Measurements from ENCODE around the gene ACVRL1. TPM values are rescaled to one million over a fixed set of nuclear protein-coding genes. Genes with fewer than 3 reads are reported as not detected.

The ACVRL1 gene
- polyA plus RNA-seq, 1 donor (not counting 4 experiments of a cell fraction or from before 2014, with no cell fraction given): not detected

DNA sequence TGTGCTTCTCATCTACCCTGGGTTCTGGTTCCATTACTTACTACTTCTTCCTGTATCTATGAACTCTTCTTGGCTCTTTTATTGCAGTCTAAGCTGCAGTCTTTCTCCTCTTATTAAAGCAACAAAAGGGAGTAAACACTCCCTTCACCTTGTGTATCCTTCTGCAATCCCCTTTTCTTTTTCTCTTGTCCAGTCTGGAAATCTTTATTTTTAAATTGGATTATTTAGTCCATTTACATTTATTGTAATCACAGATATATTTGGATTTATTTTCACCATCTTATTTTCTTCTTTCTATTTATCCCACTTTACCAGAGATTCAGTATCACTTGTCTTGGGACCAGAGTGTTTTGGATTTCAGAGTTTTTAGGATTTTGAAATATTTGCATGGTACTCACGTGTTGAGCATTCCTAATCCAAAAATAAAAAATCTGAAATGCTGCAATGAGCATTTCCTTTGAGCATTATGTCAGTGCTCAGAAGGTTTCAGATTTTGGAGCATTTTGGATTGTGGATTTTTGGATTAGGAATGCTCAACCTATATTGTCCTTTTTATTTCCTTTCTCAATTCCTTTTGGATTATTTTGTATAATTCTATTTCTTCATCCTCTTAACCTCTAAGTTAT lies 37.4 kb downstream of the ACVRL1 start:
- TF ChIP-seq CTCF (optimal IDR thresholded peaks at IDR 0.05 in 1 of 3, IDR thresholded peaks at IDR 0.05 in 1 of 3, conservative IDR thresholded peaks at IDR 0.05 in 1 of 3; ENCODE audit: extremely low read depth in 1 of 3, insufficient read depth in 2 of 3, low read length in 3 of 3) (no peak), EZH2 (IDR thresholded peaks at IDR 0.05; ENCODE audit: low read length) (no peak)
- H3K27me3 ChIP-seq (ENCODE audit: control insufficient read depth, extremely low read depth, insufficient read depth, low read length): no peaks in the 10 kb centered on the region

GRCh38 chr12:51947246-51947996 lies 40.1 kb downstream of the ACVRL1 start:
- Histone ChIP-seq H4K20me1 (ENCODE audit: control insufficient read depth, extremely low read depth, insufficient read depth, low read length) (no peaks in the 10 kb centered on the region), H3K27ac (ENCODE audit: control insufficient read depth, insufficient read depth, low read length) (no peak overlapping the region), H3K9me1 (ENCODE audit: control insufficient read depth, extremely low read depth, insufficient read depth, low read length) (no peaks in the 10 kb centered on the region), H3K79me2 (ENCODE audit: control insufficient read depth, insufficient read depth, low read length) (peaks cover 7% of the 10 kb centered on the region), H3K9me3 (ENCODE audit: control insufficient read depth, low read depth, low read length) (no peaks in the 10 kb centered on the region), H3K9ac (ENCODE audit: control insufficient read depth, extremely low read depth, insufficient read depth, low read length) (no peak overlapping the region), H3K4me2 (ENCODE audit: control insufficient read depth, extremely low read depth, insufficient read depth, low read depth, low read length) (no peak overlapping the region), H2AFZ (ENCODE audit: control insufficient read depth, low read length) (no peak overlapping the region), H3K4me3 (ENCODE audit: control insufficient read depth in 2 of 3, extremely low read depth in 1 of 3, insufficient read depth in 2 of 3, low read depth in 1 of 3, low read length in 3 of 3) (no peak overlapping the region), H3K36me3 (ENCODE audit: control insufficient read depth in 2 of 2, extremely low read depth in 1 of 2, insufficient read depth in 2 of 2, low read length in 2 of 2) (no peaks in the 10 kb centered on the region), H3K4me1 (ENCODE audit: control insufficient read depth, extremely low read depth, insufficient read depth, low read length) (peaks cover 7% of the 10 kb centered on the region), H3K27me3 (ENCODE audit: control insufficient read depth, extremely low read depth, insufficient read depth, low read length) (no peaks in the 10 kb centered on the region)
- TF ChIP-seq CTCF (optimal IDR thresholded peaks at IDR 0.05 in 1 of 3, IDR thresholded peaks at IDR 0.05 in 1 of 3, conservative IDR thresholded peaks at IDR 0.05 in 1 of 3; ENCODE audit: extremely low read depth in 1 of 3, insufficient read depth in 2 of 3, low read length in 3 of 3) (no peak), EZH2 (IDR thresholded peaks at IDR 0.05; ENCODE audit: low read length) (no peak)
- FAIRE-seq: no peak
- dilution Hi-C loops (cut with MboI; ENCODE audit: extremely low pct_ligation_motif_present, low sequenced_read_pairs): no loop called here
- DNase-seq (ENCODE audit: low read depth, low spot score): no peak

More for the DNA sequence above, 37.4 kb downstream of the ACVRL1 start:
- DNase-seq (ENCODE audit: low read depth, low spot score): no peak
- FAIRE-seq: no peak
- Histone ChIP-seq H3K79me2 (ENCODE audit: control insufficient read depth, insufficient read depth, low read length) (no peaks in the 10 kb centered on the region), H3K9me1 (ENCODE audit: control insufficient read depth, extremely low read depth, insufficient read depth, low read length) (no peaks in the 10 kb centered on the region), H3K4me3 (ENCODE audit: control insufficient read depth in 2 of 3, extremely low read depth in 1 of 3, insufficient read depth in 2 of 3, low read depth in 1 of 3, low read length in 3 of 3) (no peak overlapping the region), H4K20me1 (ENCODE audit: control insufficient read depth, extremely low read depth, insufficient read depth, low read length) (no peaks in the 10 kb centered on the region), H3K9ac (ENCODE audit: control insufficient read depth, extremely low read depth, insufficient read depth, low read length) (no peak overlapping the region), H3K4me1 (ENCODE audit: control insufficient read depth, extremely low read depth, insufficient read depth, low read length) (peaks cover 23% of the 10 kb centered on the region), H2AFZ (ENCODE audit: control insufficient read depth, low read length) (no peak overlapping the region), H3K4me2 (ENCODE audit: control insufficient read depth, extremely low read depth, insufficient read depth, low read depth, low read length) (no peak overlapping the region), H3K36me3 (ENCODE audit: control insufficient read depth in 2 of 2, extremely low read depth in 1 of 2, insufficient read depth in 2 of 2, low read length in 2 of 2) (no peaks in the 10 kb centered on the region), H3K27ac (ENCODE audit: control insufficient read depth, insufficient read depth, low read length) (no peak overlapping the region), H3K9me3 (ENCODE audit: control insufficient read depth, low read depth, low read length) (no peaks in the 10 kb centered on the region)
- dilution Hi-C loops (cut with MboI; ENCODE audit: extremely low pct_ligation_motif_present, low sequenced_read_pairs): no loop called here

Data from keratinocyte (primary cell).